ENCODE results near the gene MLXIP.

GRCh38 chr12:122158700-122159285 lies 80.2 kb downstream of the MLXIP start:
- no peak for TF ChIP-seq POLR2A (IDR thresholded peaks at IDR 0.05; ENCODE audit: low read length)
- TF ChIP-seq GATA1 (IDR thresholded peaks at IDR 0.05; ENCODE audit: low read depth, low read length), result no peak
